Transverse colon (tissue), 3 donors: ENCODE measurements around the gene PPM1H.

Experiments used
- CTCF ChIP-seq, 5 experiments: fragments of 200-600 bp in 3 of 5; fragments of 450-650 bp in 2 of 5; sonication (generic) in 3 of 5; IDR thresholded peaks; 1 replicate in 2 of 5; 2 replicates in 3 of 5; pipeline ENCODE4 v1.5.1; 2016 to 2017; ENCODE audit warnings: antibody characterized with exemption in 5 of 5, inconsistent platforms in 3 of 5, mild to moderate bottlenecking in 2 of 5, moderate library complexity in 1 of 5
- EP300 ChIP-seq: sonication (generic); formaldehyde crosslinking; IDR thresholded peaks from one replicate; pipeline ENCODE4 v1.6.1; 2017; ENCODE audit warnings: antibody characterized with exemption, low read depth
- POLR2A ChIP-seq: fragments of 450-650 bp; IDR thresholded peaks from one replicate; pipeline ENCODE4 v1.6.1; 2016; ENCODE audit warnings: antibody characterized with exemption, mild to moderate bottlenecking, moderate library complexity

- TF ChIP-seq EP300 (no peak), CTCF (IDR thresholded peaks at IDR 0.05) (no peak), POLR2A (no peak)
Observed at GRCh38 chr12:62805517-62805916, 129.4 kb downstream of the PPM1H start.
